Progenitor cell of endocrine pancreas (in vitro differentiated cells): ENCODE measurements around the gene MIPOL1. TPM values are rescaled to one million over a fixed set of nuclear protein-coding genes. Genes with fewer than 3 reads are reported as not detected.

Source experiments
- DNase-seq: peaks from one replicate; pipeline ENCODE4 v3.0.0; 2021; ENCODE audit warnings: low spot score; ENCODE audit not compliant: unreplicated experiment
- H3K27ac Mint-ChIP-seq: 2 replicates; pipeline ENCODE4 v1.8.0; 2021; ENCODE audit warnings: mild to moderate bottlenecking, moderate library complexity, mixed read lengths
- H3K27me3 Mint-ChIP-seq: 2 replicates; pipeline ENCODE4 v1.8.0; 2021; ENCODE audit warnings: mixed read lengths
- H3K36me3 Mint-ChIP-seq: 2 replicates; pipeline ENCODE4 v1.8.0; 2022; ENCODE audit warnings: mixed read lengths; ENCODE audit not compliant: insufficient read depth
- H3K4me1 Mint-ChIP-seq: 2 replicates; pipeline ENCODE4 v1.8.0; 2021; ENCODE audit warnings: low read depth, mixed read lengths
- H3K4me3 Mint-ChIP-seq: 2 replicates; pipeline ENCODE4 v1.8.0; 2021; ENCODE audit warnings: low read depth, mild to moderate bottlenecking, moderate library complexity, mixed read lengths
- H3K9me3 Mint-ChIP-seq: 2 replicates; pipeline ENCODE4 v1.8.0; 2021; ENCODE audit warnings: low read depth, mixed read lengths
- CTCF ChIP-seq: fragments of 200-600 bp; sonication (generic); IDR thresholded peaks from one replicate; pipeline ENCODE4 v1.5.0; 2021; ENCODE audit warnings: antibody characterized with exemption, mild to moderate bottlenecking; ENCODE audit not compliant: unreplicated experiment
- total RNA-seq: library from RNA; stranded (reverse); gene quantifications from 2 replicates; pipeline ENCODE4 v1.2.1, GENCODE V29; 2021

Gene MIPOL1
- total RNA-seq, 1 donor from 2014 or later = 25.6 TPM

- H3K4me1 Mint-ChIP-seq = peaks cover 30% of the 10 kb centered on the region
- peaks cover 23% of the 10 kb centered on the region for H3K36me3 Mint-ChIP-seq
- peak; percentile 78 for DNase-seq
- TF ChIP-seq CTCF = no peak
- no peaks in the 10 kb centered on the region for H3K9me3 Mint-ChIP-seq
- H3K27me3 Mint-ChIP-seq = no peaks in the 10 kb centered on the region
- peak within 1 kb of the TSS; percentile 100 for H3K27ac Mint-ChIP-seq
- peak within 1 kb of the TSS; percentile 92 for H3K4me3 Mint-ChIP-seq
Measured at GRCh38 chr14:37594971-37595808, 397.5 kb downstream of the MIPOL1 start, which contains the start of the genes FOXA1 and TTC6. FOXA1 (minus strand) TSS chr14:37595249; CDS start chr14:37594972, 277 bp downstream. TTC6 (plus strand) TSS chr14:37595629; CDS start chr14:37622065, 26,436 bp downstream.

DNA sequence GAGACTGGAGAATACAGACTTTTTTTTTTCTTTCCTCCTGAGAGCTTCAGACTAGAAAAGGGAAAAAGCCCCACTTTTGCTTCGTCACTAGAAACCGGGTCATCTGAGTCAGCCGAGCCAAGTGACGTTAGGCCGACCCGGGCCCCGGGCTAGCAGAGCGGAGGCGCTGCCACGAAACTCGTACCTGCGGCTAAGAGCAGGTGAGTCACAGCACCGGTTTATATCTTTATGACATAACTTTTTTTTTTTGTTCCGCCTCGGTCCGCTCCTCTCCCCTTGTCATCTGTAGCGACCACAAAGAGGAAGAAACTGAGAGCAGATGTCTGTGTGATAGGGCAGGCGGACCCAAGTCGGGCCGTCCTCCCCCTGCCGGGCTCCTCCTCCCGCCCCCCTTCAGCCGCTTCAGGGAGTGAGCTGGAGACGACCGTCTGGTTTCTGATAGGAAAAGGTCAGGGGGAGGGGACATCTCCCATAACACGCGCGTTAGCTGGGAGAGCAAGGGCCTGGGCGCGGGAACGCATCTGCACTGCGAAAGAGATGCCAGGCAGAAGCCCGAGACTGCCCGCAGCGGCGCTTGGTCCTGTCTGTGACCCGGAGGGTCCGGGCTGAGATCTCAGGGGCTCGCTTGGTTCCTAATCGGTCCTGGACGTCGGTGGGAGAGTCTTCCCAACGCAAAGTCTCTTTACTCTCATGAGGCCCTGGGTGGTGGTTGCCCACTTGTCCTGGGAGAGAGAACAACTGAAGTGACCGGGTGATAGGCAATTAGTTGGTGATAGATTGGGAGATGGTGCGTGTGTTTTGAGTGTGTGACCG lies 398.3 kb downstream of the MIPOL1 start:
- Mint-ChIP-seq H3K4me1 (peaks cover 30% of the 10 kb centered on the region), H3K27me3 (no peaks in the 10 kb centered on the region), H3K9me3 (no peaks in the 10 kb centered on the region), H3K36me3 (peaks cover 17% of the 10 kb centered on the region), H3K4me3 (peak overlapping the region; percentile 90), H3K27ac (peak overlapping the region; percentile 100)
- DNase-seq = peak; percentile 58
- TF ChIP-seq CTCF = no peak

DNA sequence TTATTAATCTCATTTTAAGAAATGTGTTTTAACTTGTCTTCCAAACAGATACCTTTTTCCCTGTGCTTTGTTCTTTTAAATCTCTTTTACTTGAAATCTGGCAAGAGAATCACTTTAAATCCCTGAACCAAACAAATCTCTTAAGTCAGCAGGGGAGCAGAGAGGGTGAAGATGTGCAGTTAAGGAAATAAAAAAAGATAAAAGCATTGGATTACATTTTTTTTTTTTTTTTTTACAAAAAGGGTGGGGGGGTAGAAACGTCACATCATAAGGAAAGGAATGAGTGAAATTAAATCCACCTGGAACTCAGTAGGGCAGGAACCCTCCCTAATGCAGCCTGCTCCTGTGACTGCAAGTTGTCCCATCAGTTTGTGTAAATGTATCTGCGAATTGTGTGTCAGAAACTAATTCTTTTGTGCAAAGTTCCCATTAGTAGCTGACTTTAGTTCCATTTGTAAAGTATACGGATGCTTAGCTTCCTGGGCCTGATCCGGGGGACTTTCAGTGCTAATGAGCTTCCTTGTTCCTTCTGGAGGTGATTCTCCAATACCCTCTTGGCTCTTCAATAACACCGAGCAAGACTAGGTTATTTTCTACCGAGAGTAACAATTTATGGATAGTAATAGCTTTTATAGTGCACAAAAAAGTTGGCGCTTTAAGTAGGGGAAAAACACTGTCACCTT lies 399.2 kb downstream of the MIPOL1 start:
- Mint-ChIP-seq H3K36me3 (peaks cover 13% of the 10 kb centered on the region), H3K9me3 (no peaks in the 10 kb centered on the region), H3K27me3 (no peaks in the 10 kb centered on the region), H3K4me3 (peak overlapping the region; percentile 90), H3K27ac (peak overlapping the region; percentile 100), H3K4me1 (peaks cover 29% of the 10 kb centered on the region)
- no peak for TF ChIP-seq CTCF
- DNase-seq = no peak

- H3K9me3 Mint-ChIP-seq = no peaks in the 10 kb centered on the region
- peaks cover 29% of the 10 kb centered on the region for H3K4me1 Mint-ChIP-seq
- DNase-seq = no peak
- TF ChIP-seq CTCF = peak; percentile 71
- no peaks in the 10 kb centered on the region for H3K27me3 Mint-ChIP-seq
- peak overlapping the region; percentile 85 for H3K27ac Mint-ChIP-seq
- peak overlapping the region; percentile 90 for H3K4me3 Mint-ChIP-seq
- peaks cover 11% of the 10 kb centered on the region for H3K36me3 Mint-ChIP-seq
Measured at GRCh38 chr14:37597538-37597913, 399.8 kb downstream of the MIPOL1 start.
